MCF 10A (cell line): ENCODE results near the gene ITGB4. TPM values are rescaled to one million over a fixed set of nuclear protein-coding genes. Genes with fewer than 3 reads are reported as not detected.

Experiments used
- BruUV-seq: library from RNA; stranded (reverse); fragments of 400-500 nt; replicated peaks from 2 replicates; lab custom pipeline; 2021; lab: Mats Ljungman, UMichigan
- CTCF ChIA-PET: fragments of 300-600 bp; sonication (Branson Sonifier 250); formaldehyde crosslinking; extraction: SDS; loops from one replicate; lab custom pipeline; 2021; ENCODE audit warnings: antibody characterized with exemption, inconsistent platforms; lab: Yijun Ruan, JAX
- POLR2A ChIA-PET: fragments of 300-600, 350-650 bp; sonication (Branson Sonifier 250); formaldehyde crosslinking; extraction: SDS; loops from one replicate; lab custom pipeline; 2020; ENCODE audit warnings: antibody characterized with exemption, inconsistent platforms; lab: Yijun Ruan, JAX
- DNase-seq: peaks from one replicate; pipeline ENCODE4 v3.0.0-alpha.2; 2018; ENCODE audit not compliant: unreplicated experiment
- H3K27ac Mint-ChIP-seq: one replicate; pipeline ENCODE4 v1.8.0; 2022; ENCODE audit warnings: mild to moderate bottlenecking, low read depth, mixed read lengths; ENCODE audit not compliant: unreplicated experiment
- H3K27me3 Mint-ChIP-seq: one replicate; pipeline ENCODE4 v1.8.0; 2022; ENCODE audit warnings: mixed read lengths; ENCODE audit not compliant: insufficient read depth, unreplicated experiment
- H3K36me3 Mint-ChIP-seq: one replicate; pipeline ENCODE4 v1.8.0; 2022; ENCODE audit warnings: mild to moderate bottlenecking, moderate library complexity, mixed read lengths; ENCODE audit not compliant: insufficient read depth, unreplicated experiment
- H3K4me1 Mint-ChIP-seq: one replicate; pipeline ENCODE4 v1.8.0; 2022; ENCODE audit warnings: mixed read lengths; ENCODE audit not compliant: insufficient read depth, unreplicated experiment
- H3K4me3 Mint-ChIP-seq: one replicate; pipeline ENCODE4 v1.8.0; 2022; ENCODE audit warnings: mild to moderate bottlenecking, moderate library complexity, mixed read lengths; ENCODE audit not compliant: unreplicated experiment
- H3K9me3 Mint-ChIP-seq: one replicate; pipeline ENCODE4 v1.8.0; 2022; ENCODE audit warnings: mixed read lengths; ENCODE audit not compliant: unreplicated experiment
- intact Hi-C: fragments of 100-400 bp; cut with micrococcal nuclease; formaldehyde crosslinking; loops from 2 replicates; pipeline ENCODE4 v1.14.1; 2022
- total RNA-seq: library from RNA; stranded (reverse); gene quantifications from 2 replicates; pipeline ENCODE4 v1.2.3, GENCODE V29; 2022
- TF ChIP-seq, protein P1 (sequence below): fragments of 200-600 bp; IDR thresholded peaks from one replicate; pipeline ENCODE4 v1.8.0; 2022; ENCODE audit warnings: antibody characterized with exemption, mild to moderate bottlenecking; ENCODE audit not compliant: unreplicated experiment

The ITGB4 gene
- total RNA-seq, 1 experiment from 2014 or later, result 1,054 TPM

DNA sequence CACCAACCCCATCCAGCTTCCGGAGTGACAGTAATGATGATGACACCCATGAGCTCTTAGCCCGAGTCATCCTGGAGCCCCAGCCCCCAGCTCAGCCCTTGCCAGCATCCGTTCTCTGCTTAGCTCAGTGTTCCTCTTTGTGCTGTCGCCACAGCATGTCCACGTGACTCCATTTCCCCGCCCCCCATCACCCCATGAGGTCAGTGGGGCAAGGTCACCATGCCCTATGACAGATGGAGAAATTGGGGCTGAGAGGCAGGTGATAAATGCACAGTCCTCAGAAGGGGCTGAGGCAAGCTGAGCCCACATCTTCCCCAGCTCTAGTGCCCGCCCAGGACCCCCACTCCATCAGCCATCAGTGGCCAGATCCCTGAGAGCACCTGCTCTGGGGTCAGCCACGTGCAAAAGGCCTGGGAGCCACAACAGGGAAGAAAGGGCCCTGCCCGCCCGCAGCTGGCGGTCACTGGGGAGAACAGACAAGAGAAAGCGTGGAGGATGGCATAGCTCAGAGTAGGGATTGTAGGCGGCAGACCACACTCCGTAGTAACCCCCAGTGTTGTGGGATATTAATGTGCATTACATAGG, 17.1 kb downstream of the ITGB4 start:
- DNase-seq, result no peak
- Mint-ChIP-seq H3K4me3 (no peak overlapping the region), H3K27me3 (no peaks in the 10 kb centered on the region), H3K36me3 (peaks cover 94% of the 10 kb centered on the region), H3K27ac (no peak overlapping the region), H3K4me1 (peaks cover 4% of the 10 kb centered on the region), H3K9me3 (no peaks in the 10 kb centered on the region)
- no TSS peak for BruUV-seq
- intact Hi-C loops, result no loop called here
- ChIA-PET CTCF (interaction anchor here (0.6 to 2.2 kb wide), 6 partner anchors 10 to 63 kb away, joined by 3 to 12 read pairs (median 6); no protein-coding TSS in a partner anchor), POLR2A (interaction anchor here (0.6 to 28.4 kb wide), 10 partner anchors 9 to 115 kb away, joined by 3 to 748 read pairs (median 4); no protein-coding TSS in a partner anchor)
- TF ChIP-seq, protein P1, sequence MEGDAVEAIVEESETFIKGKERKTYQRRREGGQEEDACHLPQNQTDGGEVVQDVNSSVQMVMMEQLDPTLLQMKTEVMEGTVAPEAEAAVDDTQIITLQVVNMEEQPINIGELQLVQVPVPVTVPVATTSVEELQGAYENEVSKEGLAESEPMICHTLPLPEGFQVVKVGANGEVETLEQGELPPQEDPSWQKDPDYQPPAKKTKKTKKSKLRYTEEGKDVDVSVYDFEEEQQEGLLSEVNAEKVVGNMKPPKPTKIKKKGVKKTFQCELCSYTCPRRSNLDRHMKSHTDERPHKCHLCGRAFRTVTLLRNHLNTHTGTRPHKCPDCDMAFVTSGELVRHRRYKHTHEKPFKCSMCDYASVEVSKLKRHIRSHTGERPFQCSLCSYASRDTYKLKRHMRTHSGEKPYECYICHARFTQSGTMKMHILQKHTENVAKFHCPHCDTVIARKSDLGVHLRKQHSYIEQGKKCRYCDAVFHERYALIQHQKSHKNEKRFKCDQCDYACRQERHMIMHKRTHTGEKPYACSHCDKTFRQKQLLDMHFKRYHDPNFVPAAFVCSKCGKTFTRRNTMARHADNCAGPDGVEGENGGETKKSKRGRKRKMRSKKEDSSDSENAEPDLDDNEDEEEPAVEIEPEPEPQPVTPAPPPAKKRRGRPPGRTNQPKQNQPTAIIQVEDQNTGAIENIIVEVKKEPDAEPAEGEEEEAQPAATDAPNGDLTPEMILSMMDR, result no peak

DNA sequence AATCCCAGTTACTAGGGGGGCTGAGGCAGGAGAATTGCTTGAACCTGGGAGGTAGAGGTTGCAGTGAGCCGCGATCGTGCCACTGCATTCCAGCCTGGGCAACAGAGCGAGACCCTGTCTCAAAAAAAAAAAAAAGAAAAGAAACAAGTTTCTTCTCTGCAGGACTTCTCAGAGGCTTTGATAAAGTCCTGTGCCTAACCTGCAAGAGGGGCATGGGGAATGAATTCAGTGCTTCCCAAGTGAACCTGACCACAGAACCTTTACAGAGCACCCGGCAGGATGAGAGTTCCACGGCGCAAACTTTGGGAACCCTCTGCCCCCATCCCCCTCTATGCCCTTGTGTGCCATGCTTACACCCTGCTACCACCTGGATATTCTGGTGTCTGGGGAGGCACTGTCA, 17.9 kb downstream of the ITGB4 start:
- POLR2A ChIA-PET, result interaction anchor here (0.6 to 28.4 kb wide), 4 partner anchors 16 to 56 kb away, joined by 3 to 748 read pairs (median 11); no protein-coding TSS in a partner anchor
- intact Hi-C loops, result no loop called here
- CTCF ChIA-PET, result interaction anchor here (0.6 to 2.2 kb wide), 4 partner anchors 9 to 64 kb away, joined by 3 to 12 read pairs (median 6); no protein-coding TSS in a partner anchor
- H3K4me1 Mint-ChIP-seq, result peaks cover 5% of the 10 kb centered on the region
- no peaks in the 10 kb centered on the region for H3K27me3 Mint-ChIP-seq
- H3K27ac Mint-ChIP-seq, result no peak overlapping the region
- H3K4me3 Mint-ChIP-seq, result no peak overlapping the region
- no TSS peak for BruUV-seq
- peaks cover 94% of the 10 kb centered on the region for H3K36me3 Mint-ChIP-seq
- H3K9me3 Mint-ChIP-seq, result no peaks in the 10 kb centered on the region
- no peak for DNase-seq
- TF ChIP-seq, protein P1, result no peak

DNA sequence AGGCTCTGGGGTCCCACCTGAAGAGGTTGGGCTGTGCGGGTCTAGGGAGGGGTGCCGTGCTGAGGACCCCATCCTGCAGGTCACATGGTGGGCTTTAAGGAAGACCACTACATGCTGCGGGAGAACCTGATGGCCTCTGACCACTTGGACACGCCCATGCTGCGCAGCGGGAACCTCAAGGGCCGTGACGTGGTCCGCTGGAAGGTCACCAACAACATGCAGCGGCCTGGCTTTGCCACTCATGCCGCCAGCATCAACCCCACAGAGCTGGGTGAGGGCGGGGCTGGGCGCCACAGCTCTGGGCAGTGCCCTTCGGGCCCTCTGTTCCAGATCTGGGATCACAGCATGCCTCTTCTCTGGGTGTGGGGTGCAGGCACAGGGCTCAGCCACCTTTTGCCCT, 18.5 kb downstream of the ITGB4 start:
- TF ChIP-seq, protein P1, result no peak
- Mint-ChIP-seq H3K36me3 (peaks cover 94% of the 10 kb centered on the region), H3K27me3 (no peaks in the 10 kb centered on the region), H3K27ac (no peak overlapping the region), H3K4me3 (no peak overlapping the region), H3K9me3 (no peaks in the 10 kb centered on the region), H3K4me1 (peaks cover 5% of the 10 kb centered on the region)
- intact Hi-C loops, result no loop called here
- POLR2A ChIA-PET, result interaction anchor here (0.7 to 28.4 kb wide), 4 partner anchors 9 to 57 kb away, joined by 3 to 748 read pairs (median 4); no protein-coding TSS in a partner anchor
- BruUV-seq, result no TSS peak
- CTCF ChIA-PET, result interaction anchor here (0.6 kb wide), 1 partner anchor 46 kb away, joined by 3 read pairs; no protein-coding TSS in a partner anchor
- DNase-seq, result no peak

DNA sequence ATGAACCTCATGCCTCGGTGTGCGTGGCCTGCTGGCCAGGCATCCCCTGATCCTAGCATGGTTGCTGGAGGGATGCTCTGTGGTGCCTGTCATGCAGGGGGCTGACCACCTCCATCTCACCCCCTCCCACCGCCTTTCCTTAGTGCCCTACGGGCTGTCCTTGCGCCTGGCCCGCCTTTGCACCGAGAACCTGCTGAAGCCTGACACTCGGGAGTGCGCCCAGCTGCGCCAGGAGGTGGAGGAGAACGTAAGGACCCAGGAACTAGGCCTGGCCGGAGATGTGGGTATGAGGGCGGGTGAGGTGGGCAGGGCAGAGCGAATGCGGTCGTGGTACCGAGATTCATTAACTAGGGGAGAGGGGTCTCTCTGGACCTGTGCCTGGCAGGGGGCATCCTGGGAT, 19.0 kb downstream of the ITGB4 start:
- no TSS peak for BruUV-seq
- ChIA-PET POLR2A (interaction anchor here (0.5 to 28.4 kb wide), 5 partner anchors 9 to 57 kb away, joined by 3 to 748 read pairs (median 3); no protein-coding TSS in a partner anchor), CTCF (no interaction called here)
- peaks cover 5% of the 10 kb centered on the region for H3K4me1 Mint-ChIP-seq
- no peak overlapping the region for H3K27ac Mint-ChIP-seq
- no peak overlapping the region for H3K4me3 Mint-ChIP-seq
- DNase-seq, result no peak
- no peaks in the 10 kb centered on the region for H3K9me3 Mint-ChIP-seq
- no peaks in the 10 kb centered on the region for H3K27me3 Mint-ChIP-seq
- peaks cover 92% of the 10 kb centered on the region for H3K36me3 Mint-ChIP-seq
- intact Hi-C loops, result no loop called here
- TF ChIP-seq, protein P1, result no peak
